SJCRH30 (cell line): ENCODE results near the gene ZSWIM6. TPM values are rescaled to one million over a fixed set of nuclear protein-coding genes. Genes with fewer than 3 reads are reported as not detected.

Experiments
- DNase-seq, 2 experiments: peaks; one replicate each; pipeline ENCODE4 v3.0.0-alpha.2; 2015 to 2020
- H3K27ac ChIP-seq: fragments of 250-450 bp; sonication (Bioruptor Pico); 2 replicates; pipeline ENCODE4 v1.5.1; 2020; ENCODE audit warnings: mild to moderate bottlenecking, moderate library complexity
- H3K27me3 ChIP-seq: fragments of 250-450 bp; sonication (Bioruptor Pico); 2 replicates; pipeline ENCODE4 v1.5.1; 2020; ENCODE audit warnings: mild to moderate bottlenecking, moderate library complexity
- H3K36me3 ChIP-seq: fragments of 250-450 bp; sonication (Bioruptor Pico); 2 replicates; pipeline ENCODE4 v1.5.1; 2020; ENCODE audit warnings: mild to moderate bottlenecking, moderate library complexity
- H3K4me1 ChIP-seq: fragments of 250-450 bp; sonication (Bioruptor Pico); 2 replicates; pipeline ENCODE4 v1.5.1; 2020; ENCODE audit warnings: mild to moderate bottlenecking, moderate library complexity
- H3K4me3 ChIP-seq: fragments of 250-450 bp; sonication (Bioruptor Pico); 2 replicates; pipeline ENCODE4 v1.5.1; 2020; ENCODE audit warnings: mild to moderate bottlenecking, moderate library complexity
- H3K9me3 ChIP-seq: fragments of 250-450 bp; sonication (Bioruptor Pico); replicated peaks from 2 replicates; pipeline ENCODE4 v1.5.1; 2020; ENCODE audit warnings: mild to moderate bottlenecking, moderate library complexity
- total RNA-seq: library from RNA; depleted of rRNA; stranded (reverse); fragments of >200 nt; shearing (Covaris generic); gene quantifications from 2 replicates; pipeline ENCODE4 v1.2.3, GENCODE V29; 2014

Gene ZSWIM6
- total RNA-seq, 1 experiment from 2014 or later: 12.0 TPM

GRCh38 chr5:61570767-61571166 lies 238.7 kb downstream of the ZSWIM6 start:
- no peak overlapping the region for H3K4me3 ChIP-seq
- H3K9me3 ChIP-seq: no peaks in the 10 kb centered on the region
- no peaks in the 10 kb centered on the region for H3K36me3 ChIP-seq
- no peak overlapping the region for H3K27ac ChIP-seq
- no peaks in the 10 kb centered on the region for H3K27me3 ChIP-seq
- DNase-seq: no peak
- peaks cover 11% of the 10 kb centered on the region for H3K4me1 ChIP-seq

- H3K27me3 ChIP-seq: no peaks in the 10 kb centered on the region
- H3K9me3 ChIP-seq: no peaks in the 10 kb centered on the region
- DNase-seq: no peak
- no peak overlapping the region for H3K4me3 ChIP-seq
- H3K4me1 ChIP-seq: peaks cover 11% of the 10 kb centered on the region
- H3K36me3 ChIP-seq: no peaks in the 10 kb centered on the region
- no peak overlapping the region for H3K27ac ChIP-seq
Observed at GRCh38 chr5:61572959-61573358, 240.9 kb downstream of the ZSWIM6 start.

GRCh38 chr5:61575103-61575502 lies 243.0 kb downstream of the ZSWIM6 start:
- DNase-seq: peak; percentile 72 to 78

GRCh38 chr5:61575581-61575980 lies 243.5 kb downstream of the ZSWIM6 start:
- no peaks in the 10 kb centered on the region for H3K9me3 ChIP-seq
- no peak for DNase-seq
- H3K36me3 ChIP-seq: no peaks in the 10 kb centered on the region
- no peaks in the 10 kb centered on the region for H3K27me3 ChIP-seq
- peaks cover 11% of the 10 kb centered on the region for H3K4me1 ChIP-seq
- H3K4me3 ChIP-seq: no peak overlapping the region
- peak overlapping the region; percentile 23; the same call in 1 of the 2 replicates for H3K27ac ChIP-seq

More at GRCh38 chr5:61575103-61575502, 243.0 kb downstream of the ZSWIM6 start:
- Histone ChIP-seq H3K27me3 (no peaks in the 10 kb centered on the region), H3K4me3 (no peak overlapping the region), H3K9me3 (no peaks in the 10 kb centered on the region), H3K27ac (peak overlapping the region; percentile 23; the same call in 1 of the 2 replicates), H3K4me1 (peaks cover 11% of the 10 kb centered on the region), H3K36me3 (no peaks in the 10 kb centered on the region)

GRCh38 chr5:61576556-61576955 lies 244.5 kb downstream of the ZSWIM6 start:
- DNase-seq: no peak
- Histone ChIP-seq H3K9me3 (no peaks in the 10 kb centered on the region; the same call in 1 of the 2 replicates), H3K4me3 (no peak overlapping the region), H3K27ac (no peak overlapping the region), H3K36me3 (no peaks in the 10 kb centered on the region), H3K4me1 (peaks cover 11% of the 10 kb centered on the region), H3K27me3 (no peaks in the 10 kb centered on the region)

- Histone ChIP-seq H3K27me3 (no peaks in the 10 kb centered on the region), H3K27ac (no peak overlapping the region), H3K4me3 (no peak overlapping the region), H3K9me3 (no peaks in the 10 kb centered on the region; the same call in 1 of the 2 replicates), H3K4me1 (peaks cover 11% of the 10 kb centered on the region), H3K36me3 (no peaks in the 10 kb centered on the region)
- DNase-seq: no peak
Observed at GRCh38 chr5:61578858-61579503, 246.9 kb downstream of the ZSWIM6 start.

- no peak for DNase-seq
- Histone ChIP-seq H3K36me3 (no peaks in the 10 kb centered on the region), H3K9me3 (no peaks in the 10 kb centered on the region; the same call in none of the 2 replicates), H3K4me3 (no peak overlapping the region), H3K4me1 (no peaks in the 10 kb centered on the region), H3K27ac (no peak overlapping the region), H3K27me3 (no peaks in the 10 kb centered on the region)
Observed at GRCh38 chr5:61582205-61582820, 250.3 kb downstream of the ZSWIM6 start.

- no peak overlapping the region for H3K27ac ChIP-seq
- no peaks in the 10 kb centered on the region for H3K27me3 ChIP-seq
- H3K4me1 ChIP-seq: no peaks in the 10 kb centered on the region
- H3K36me3 ChIP-seq: no peaks in the 10 kb centered on the region
- no peak for DNase-seq
- no peaks in the 10 kb centered on the region; the same call in none of the 2 replicates for H3K9me3 ChIP-seq
- H3K4me3 ChIP-seq: no peak overlapping the region
Observed at GRCh38 chr5:61582887-61583286, 250.8 kb downstream of the ZSWIM6 start.

GRCh38 chr5:61586096-61587084 lies 254.3 kb downstream of the ZSWIM6 start:
- Histone ChIP-seq H3K4me3 (no peak overlapping the region), H3K36me3 (no peaks in the 10 kb centered on the region), H3K4me1 (peaks cover 2% of the 10 kb centered on the region; the same call in 1 of the 2 replicates), H3K27me3 (no peaks in the 10 kb centered on the region), H3K27ac (no peak overlapping the region), H3K9me3 (no peaks in the 10 kb centered on the region; the same call in 1 of the 2 replicates)
- DNase-seq: no peak

- Histone ChIP-seq H3K27me3 (no peaks in the 10 kb centered on the region), H3K27ac (no peak overlapping the region), H3K4me3 (no peak overlapping the region), H3K4me1 (peaks cover 2% of the 10 kb centered on the region; the same call in 1 of the 2 replicates), H3K9me3 (no peaks in the 10 kb centered on the region; the same call in 1 of the 2 replicates), H3K36me3 (no peaks in the 10 kb centered on the region)
- DNase-seq: no peak
Observed at GRCh38 chr5:61587125-61587524, 255.1 kb downstream of the ZSWIM6 start.

GRCh38 chr5:61588216-61588615 lies 256.2 kb downstream of the ZSWIM6 start:
- H3K27me3 ChIP-seq: no peaks in the 10 kb centered on the region
- H3K4me1 ChIP-seq: peaks cover 2% of the 10 kb centered on the region; the same call in 1 of the 2 replicates
- DNase-seq: no peak

GRCh38 chr5:61589946-61590345 lies 257.9 kb downstream of the ZSWIM6 start:
- Histone ChIP-seq H3K27ac (no peak overlapping the region), H3K36me3 (no peaks in the 10 kb centered on the region), H3K4me3 (no peak overlapping the region), H3K27me3 (no peaks in the 10 kb centered on the region), H3K9me3 (no peaks in the 10 kb centered on the region; the same call in 1 of the 2 replicates), H3K4me1 (peaks cover 2% of the 10 kb centered on the region; the same call in 1 of the 2 replicates)
- DNase-seq: peak in 1 of 2 experiments; percentile 22

More at GRCh38 chr5:61588216-61588615, 256.2 kb downstream of the ZSWIM6 start:
- H3K36me3 ChIP-seq: no peaks in the 10 kb centered on the region
- no peaks in the 10 kb centered on the region; the same call in 1 of the 2 replicates for H3K9me3 ChIP-seq
- no peak overlapping the region for H3K4me3 ChIP-seq
- H3K27ac ChIP-seq: no peak overlapping the region

- Histone ChIP-seq H3K27me3 (no peaks in the 10 kb centered on the region), H3K4me1 (peaks cover 2% of the 10 kb centered on the region; the same call in 1 of the 2 replicates), H3K27ac (no peak overlapping the region), H3K36me3 (no peaks in the 10 kb centered on the region), H3K4me3 (no peak overlapping the region), H3K9me3 (no peaks in the 10 kb centered on the region; the same call in 1 of the 2 replicates)
- DNase-seq: no peak
Observed at GRCh38 chr5:61590473-61590872, 258.4 kb downstream of the ZSWIM6 start.

GRCh38 chr5:61591859-61592258 lies 259.8 kb downstream of the ZSWIM6 start:
- Histone ChIP-seq H3K9me3 (no peaks in the 10 kb centered on the region; the same call in 1 of the 2 replicates), H3K27ac (no peak overlapping the region), H3K36me3 (no peaks in the 10 kb centered on the region), H3K4me1 (peaks cover 2% of the 10 kb centered on the region; the same call in 1 of the 2 replicates), H3K27me3 (no peaks in the 10 kb centered on the region), H3K4me3 (no peak overlapping the region)
- DNase-seq: no peak
